Nucleus accumbens (tissue), 56 donors: Measurements from ENCODE around the gene COG2.
"Not testable (repeated sequence)": the region's sequence is repeated elsewhere in the genome, so short reads cannot be mapped to it uniquely, and the experiment has no call there.

Experiments
- DNase-seq, 56 donors: peaks; one replicate each; lab custom pipeline; 2025; lab: John Stamatoyannopoulos, UW

Gene COG2

DNA sequence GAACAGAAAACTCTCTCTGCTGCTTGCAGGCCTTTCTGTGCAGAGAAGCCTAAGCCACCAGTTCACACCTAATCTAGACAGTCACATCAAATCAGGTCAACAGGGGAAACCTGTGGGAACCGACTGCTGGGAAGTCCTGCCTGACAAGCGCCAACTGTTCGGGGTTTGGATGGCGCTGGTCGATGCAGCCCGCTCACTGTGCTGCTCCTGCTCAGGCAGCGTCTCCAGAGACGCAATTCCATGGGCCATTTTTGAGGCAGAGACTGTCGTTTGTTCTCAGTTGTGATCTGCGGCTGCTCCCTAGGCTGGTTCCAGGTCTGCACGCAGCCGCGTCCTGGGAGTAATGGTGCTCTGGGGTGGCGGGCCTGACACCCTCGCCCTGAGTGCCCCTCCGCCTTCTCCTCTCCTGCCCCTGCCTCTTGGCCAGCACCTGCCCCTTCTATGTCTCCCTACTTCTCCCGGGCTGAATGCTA lies 70.2 kb downstream of the COG2 start:
- no peak for DNase-seq

GRCh38 chr1:230713138-230713537 lies 70.9 kb downstream of the COG2 start:
- DNase-seq = no peak

DNA sequence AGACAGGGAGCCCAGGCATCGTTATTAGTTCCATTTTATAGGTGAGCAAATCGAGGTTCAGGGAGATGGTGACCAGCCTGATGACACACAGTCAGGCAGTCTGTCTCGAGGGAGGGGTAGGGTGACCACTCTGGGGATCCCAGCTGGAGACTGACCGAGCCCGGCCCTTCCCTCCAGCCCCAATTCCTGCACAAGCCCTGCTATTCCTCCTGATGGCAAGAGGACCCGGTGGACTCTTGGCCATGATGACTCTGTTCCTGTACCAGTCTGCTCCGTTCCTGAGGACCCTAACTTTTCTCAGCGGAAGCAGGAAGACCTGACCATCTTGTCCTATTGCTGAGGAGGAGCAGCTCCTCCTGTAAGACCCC lies 71.2 kb downstream of the COG2 start:
- no peak for DNase-seq

DNA sequence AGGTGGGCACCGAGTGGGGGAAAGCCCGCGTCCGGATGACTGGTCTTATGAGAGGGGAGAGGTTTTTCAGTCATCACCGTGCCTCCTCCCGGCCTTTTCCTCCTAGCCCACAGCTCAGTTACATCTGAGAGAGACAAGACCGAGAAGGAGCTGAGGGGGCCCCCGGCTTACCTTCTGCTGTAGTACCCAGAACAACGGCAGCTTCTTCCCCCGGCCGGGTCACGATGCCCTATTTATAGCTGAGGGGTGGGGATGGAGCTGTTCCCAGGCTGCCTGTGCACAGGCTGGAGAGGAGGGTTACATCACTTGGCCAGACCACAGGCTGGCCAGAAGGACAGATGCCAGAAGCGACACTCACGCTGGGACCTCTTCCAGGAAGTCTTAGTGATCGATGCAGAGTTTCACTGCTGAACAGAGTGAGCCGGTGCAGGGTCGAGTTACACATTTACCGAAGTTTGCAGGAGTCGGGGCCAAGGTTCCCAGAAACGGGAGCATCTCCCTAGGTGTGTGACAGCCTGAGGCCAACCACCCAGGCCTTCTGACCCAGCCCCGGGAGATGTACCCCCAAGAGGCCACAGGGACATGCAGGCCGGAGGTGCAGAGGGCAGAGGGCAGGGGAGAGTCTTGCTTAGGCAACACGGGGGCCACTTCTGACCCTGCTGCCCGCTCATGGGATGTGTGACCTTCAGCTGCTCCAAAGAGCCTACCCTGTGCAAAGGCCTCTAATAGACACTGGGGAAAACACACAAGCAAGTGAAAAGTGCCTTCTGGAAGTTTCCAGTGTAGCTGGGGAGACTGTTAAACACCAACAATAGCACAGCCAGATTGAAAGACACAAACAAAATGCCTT lies 71.9 kb downstream of the COG2 start, which contains the start of gene AGT:
Gene AGT (minus strand): TSS at position 208 of the 850 bp plus-strand sequence. CDS start 3,299 bp downstream, outside the sequence.
- DNase-seq = peak in 53 of 56 donors; percentile 9 to 91 (median 73)

- DNase-seq = no peak
Observed at GRCh38 chr1:230715510-230715909, 73.2 kb downstream of the COG2 start.

DNA sequence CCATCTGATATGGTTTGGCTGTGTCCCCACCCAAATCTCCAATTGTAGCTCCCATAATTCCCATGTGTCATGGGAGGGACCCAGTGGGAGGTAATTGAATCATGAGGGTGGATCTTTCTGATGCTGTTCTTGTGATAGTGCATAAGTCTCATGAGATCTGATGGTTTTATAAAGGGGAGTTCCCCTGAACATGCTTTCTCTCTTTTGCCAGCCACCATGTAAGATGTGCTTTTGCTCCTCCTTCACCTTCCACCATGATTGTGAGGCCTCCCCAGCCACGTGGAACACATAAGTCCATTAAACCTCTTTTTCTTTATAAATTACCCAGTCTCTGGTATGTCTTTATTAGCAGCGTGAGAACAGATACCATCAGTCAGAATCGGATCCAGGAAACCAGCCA lies 74.2 kb downstream of the COG2 start:
- DNase-seq = not testable (repeated sequence)

GRCh38 chr1:230717251-230717650 lies 75.0 kb downstream of the COG2 start:
- no peak for DNase-seq

DNA sequence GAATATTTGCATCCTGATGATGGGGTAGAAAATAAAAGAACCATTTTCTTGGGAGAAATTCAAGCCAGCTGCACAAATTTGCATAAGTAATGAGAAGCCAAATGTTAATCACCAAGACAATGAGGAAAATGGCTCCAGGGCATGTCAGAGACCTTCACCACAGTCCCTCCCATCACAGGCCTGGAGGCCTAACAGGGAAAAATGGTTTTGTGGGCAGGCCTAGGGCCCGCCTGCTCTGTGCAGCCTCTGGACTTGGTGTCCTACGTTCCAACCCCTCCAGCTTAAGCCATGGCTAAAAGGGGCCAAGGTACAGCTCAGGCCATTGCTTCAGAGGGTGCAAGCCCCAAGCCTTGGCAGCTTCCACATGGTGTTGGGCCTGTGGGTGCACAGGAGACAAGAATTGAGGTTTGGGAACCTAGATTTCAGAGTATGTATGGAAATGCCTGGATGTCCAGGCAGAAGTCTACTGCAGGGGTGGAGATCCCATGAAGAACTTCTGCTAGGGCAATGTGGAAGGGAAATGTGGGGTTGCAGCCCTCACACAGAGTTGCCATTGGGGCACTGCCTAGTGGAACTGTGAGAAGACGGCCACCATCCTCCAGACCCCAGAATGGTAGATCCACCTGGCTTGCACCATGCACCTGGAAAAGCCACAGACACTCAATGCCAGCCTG lies 79.7 kb downstream of the COG2 start:
- DNase-seq = not testable (repeated sequence)

DNA sequence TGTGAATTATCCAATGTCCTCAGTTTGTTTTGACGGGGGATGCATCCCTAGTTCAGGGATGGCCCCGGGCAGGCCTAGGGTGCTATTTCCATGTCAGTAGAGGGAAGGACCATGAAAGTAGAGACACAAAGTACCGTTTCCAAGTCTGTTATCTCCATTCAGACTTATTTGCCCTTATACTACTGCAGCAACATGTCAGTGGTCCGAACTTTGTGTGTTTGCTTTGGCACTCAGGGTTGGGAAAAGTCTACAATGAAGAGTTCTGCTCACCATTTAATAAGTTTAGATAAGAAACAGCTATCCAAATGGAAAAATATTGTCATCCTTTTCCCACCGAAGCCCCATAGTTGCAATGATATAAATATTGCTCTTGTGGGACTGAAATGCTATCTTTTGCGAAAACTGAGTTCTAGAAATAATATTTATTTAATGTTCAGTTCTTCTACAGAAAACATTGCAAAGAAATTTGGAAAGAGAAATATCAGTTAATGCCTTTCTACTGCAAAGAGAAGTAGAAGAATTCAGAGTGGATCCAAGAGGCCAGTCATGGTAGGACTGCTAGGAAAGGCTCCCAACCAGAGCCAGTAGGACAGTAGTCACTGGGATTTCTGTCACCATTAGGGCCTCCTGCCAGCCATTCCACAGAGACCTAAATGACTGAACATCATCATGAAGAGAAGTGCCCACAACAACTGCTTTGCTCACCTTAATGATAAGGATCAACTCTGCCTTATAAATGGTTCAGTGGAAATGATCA lies 83.2 kb downstream of the COG2 start:
- no peak for DNase-seq

- DNase-seq = peak in 13 of 56 donors; percentile 12 to 54 (median 30)
Observed at GRCh38 chr1:230728710-230729392, 86.6 kb downstream of the COG2 start.

GRCh38 chr1:230730977-230731376 lies 88.7 kb downstream of the COG2 start:
- no peak for DNase-seq

GRCh38 chr1:230735447-230735846 lies 93.2 kb downstream of the COG2 start:
- no peak for DNase-seq

- no peak for DNase-seq
Observed at GRCh38 chr1:230737622-230738262, 95.5 kb downstream of the COG2 start.

- no peak for DNase-seq
Observed at GRCh38 chr1:230739564-230740290, 97.4 kb downstream of the COG2 start.
